ENCODE measurements around the gene NPB. TPM values are rescaled to one million over a fixed set of nuclear protein-coding genes. Genes with fewer than 3 reads are reported as not detected.

NPB gene
- total RNA-seq, 4 donors from 2014 or later, result 0.12 to 0.16 TPM; not detected in 2

- ATAC-seq, result no peak
- 89 to 94% methylated on average over 11 to 12 of the region's 44 CpGs for WGBS, 2 donors (ENCODE audit: low coverage in 1 of 2)
Measured at GRCh38 chr17:81888105-81888987, 13.7 kb upstream of the NPB start.

DNA sequence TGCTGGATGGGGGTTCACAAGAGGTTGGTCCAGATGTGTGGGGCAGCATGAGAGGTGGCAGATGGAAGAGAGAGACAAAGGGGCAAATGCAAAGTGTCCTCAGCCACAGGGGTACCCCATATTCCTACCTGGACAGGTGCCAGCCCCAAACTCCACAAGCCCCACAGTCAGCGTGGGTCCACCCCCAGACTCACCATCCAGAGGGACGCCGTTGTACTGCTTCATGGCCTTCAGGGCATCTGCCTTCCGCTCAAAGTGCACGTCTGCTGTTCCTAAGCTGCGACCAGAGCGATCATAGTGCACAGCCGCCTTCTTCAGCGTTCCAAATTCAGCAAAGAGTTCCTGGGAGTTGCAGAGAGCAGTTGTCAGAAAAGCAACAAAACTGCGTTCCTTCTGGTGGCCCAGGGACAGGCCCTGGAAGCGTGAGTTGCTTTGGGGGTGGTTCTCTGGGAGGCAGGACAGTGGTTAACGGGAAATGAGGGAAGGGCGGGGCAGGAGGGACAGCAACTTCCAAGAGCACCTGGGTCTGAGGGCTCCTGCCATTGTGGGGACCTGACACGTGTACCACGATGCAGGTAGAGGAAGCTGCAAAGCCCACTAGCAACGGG, 12.9 kb upstream of the NPB start:
- TF ChIP-seq EP300 (IDR thresholded peaks at IDR 0.05), result no peak
- TF ChIP-seq POLR2AphosphoS5 (IDR thresholded peaks at IDR 0.05), result no peak
- no peak for TF ChIP-seq POLR2A (IDR thresholded peaks at IDR 0.05)
- TF ChIP-seq CTCF (IDR thresholded peaks at IDR 0.05), result no peak
- H3K9me3 ChIP-seq, result no peaks in the 10 kb centered on the region
- H3K4me1 ChIP-seq, result peaks cover 2 to 41% (median 16%) of the 10 kb centered on the region in 3 donors
- no peak overlapping the region for H3K27ac ChIP-seq
- H3K36me3 ChIP-seq, result peaks cover 0 to 66% of the 10 kb centered on the region in 2 donors
- 88 to 90% methylated on average over 7 to 8 of the region's 16 CpGs for WGBS, 2 donors (ENCODE audit: low coverage in 1 of 2)
- H3K27me3 ChIP-seq, result no peaks in the 10 kb centered on the region
- ATAC-seq, result no peak
- H3K4me3 ChIP-seq, result no peak overlapping the region

More at GRCh38 chr17:81888105-81888987, 13.7 kb upstream of the NPB start:
- Histone ChIP-seq H3K27ac (no peak overlapping the region), H3K4me3 (no peak overlapping the region), H3K36me3 (peaks cover 0 to 69% of the 10 kb centered on the region in 2 donors), H3K4me1 (peaks cover 2 to 37% (median 16%) of the 10 kb centered on the region in 3 donors), H3K9me3 (no peaks in the 10 kb centered on the region), H3K27me3 (no peaks in the 10 kb centered on the region)
- no peak for TF ChIP-seq EP300 (IDR thresholded peaks at IDR 0.05)
- TF ChIP-seq POLR2AphosphoS5 (IDR thresholded peaks at IDR 0.05), result no peak
- TF ChIP-seq CTCF (IDR thresholded peaks at IDR 0.05), result no peak
- no peak for TF ChIP-seq POLR2A (IDR thresholded peaks at IDR 0.05)

GRCh38 chr17:81889602-81890001, 12.4 kb upstream of the NPB start:
- Histone ChIP-seq H3K4me3 (no peak overlapping the region), H3K36me3 (peaks cover 0 to 66% of the 10 kb centered on the region in 2 donors), H3K4me1 (peaks cover 2 to 41% (median 16%) of the 10 kb centered on the region in 3 donors), H3K27ac (no peak overlapping the region), H3K9me3 (no peaks in the 10 kb centered on the region), H3K27me3 (no peaks in the 10 kb centered on the region)
- no peak for ATAC-seq
- 80 to 87% methylated on average over 8 to 9 of the region's 9 CpGs for WGBS, 2 donors (ENCODE audit: low coverage in 1 of 2)
- TF ChIP-seq POLR2AphosphoS5 (IDR thresholded peaks at IDR 0.05), result no peak

DNA sequence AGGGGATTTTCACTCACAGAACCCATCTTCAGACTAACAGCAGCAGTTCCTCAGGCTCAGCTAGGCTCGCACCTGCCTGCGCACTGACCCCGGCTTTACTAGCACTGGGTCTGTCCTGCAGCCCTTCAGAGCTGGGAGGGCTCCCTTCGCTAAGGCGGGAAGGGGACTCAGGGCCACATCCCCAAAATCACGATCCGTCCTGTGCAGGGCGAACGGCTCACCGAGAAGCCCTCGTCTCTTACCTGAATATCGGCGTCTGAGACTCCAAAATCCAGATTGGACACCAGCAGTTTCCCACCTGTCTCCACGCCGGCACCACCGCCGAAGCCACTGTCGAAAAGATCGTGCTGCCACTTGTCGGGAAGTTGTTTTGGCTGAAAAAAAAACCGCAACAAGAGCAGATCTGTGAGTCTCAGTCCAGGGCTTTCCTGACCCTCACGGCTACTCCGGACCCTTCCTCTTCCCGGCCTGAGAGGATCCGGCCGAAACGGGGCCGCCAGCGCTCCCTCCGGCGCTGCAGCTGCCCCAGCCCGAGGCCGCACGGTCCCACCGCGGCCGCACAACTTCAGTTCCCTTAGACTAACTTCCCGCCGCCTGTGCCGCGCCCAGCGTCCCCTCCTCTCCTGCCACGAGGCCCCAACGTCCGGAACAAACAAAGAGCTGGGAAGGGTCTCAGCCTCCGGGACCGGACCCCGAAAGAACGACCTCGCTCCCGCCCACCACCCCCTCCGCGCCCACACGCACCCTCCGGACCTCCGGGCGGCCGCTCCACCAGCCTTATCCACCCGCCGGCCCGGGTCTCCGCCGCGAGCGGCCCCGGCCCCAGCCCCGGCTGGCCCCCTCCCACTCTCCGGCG, 11.4 kb upstream of the NPB start:
- no peak for TF ChIP-seq CTCF (IDR thresholded peaks at IDR 0.05)
- Histone ChIP-seq H3K27ac (peak overlapping the region; percentile 44 to 96 (median 95)), H3K9me3 (no peaks in the 10 kb centered on the region), H3K4me1 (peaks cover 2 to 41% (median 16%) of the 10 kb centered on the region in 3 donors), H3K4me3 (peak overlapping the region; percentile 94 to 99), H3K36me3 (peaks cover 0 to 66% of the 10 kb centered on the region in 2 donors), H3K27me3 (no peaks in the 10 kb centered on the region)
- no peak for ATAC-seq
- WGBS, 2 donors (ENCODE audit: low coverage in 1 of 2), result 0 to 25% methylated on average over 4 to 6 of the region's 69 CpGs

DNA sequence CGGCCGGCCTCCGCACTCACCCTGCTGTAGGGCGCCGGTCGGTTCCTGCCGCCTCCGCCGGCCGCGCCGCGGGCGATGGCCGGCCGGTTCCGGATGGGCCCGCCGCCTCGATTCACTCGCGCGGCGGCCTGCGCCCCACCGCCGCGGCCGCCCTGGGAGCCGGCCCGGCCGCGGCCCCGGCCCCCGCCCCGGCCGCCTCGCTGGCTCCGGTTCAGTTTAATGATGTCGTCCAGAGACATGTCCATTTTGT, 10.8 kb upstream of the NPB start:
- Histone ChIP-seq H3K27ac (peak overlapping the region; percentile 44 to 96 (median 95)), H3K36me3 (peaks cover 0 to 66% of the 10 kb centered on the region in 2 donors), H3K9me3 (no peaks in the 10 kb centered on the region), H3K27me3 (no peaks in the 10 kb centered on the region), H3K4me1 (peaks cover 2 to 41% (median 16%) of the 10 kb centered on the region in 3 donors), H3K4me3 (peak overlapping the region; percentile 94 to 99)
- WGBS, 2 donors (ENCODE audit: low coverage in 1 of 2), result no CpG with 5 or more reads among the region's 40 CpGs
- TF ChIP-seq CTCF (IDR thresholded peaks at IDR 0.05), result no peak
- TF ChIP-seq EP300 (IDR thresholded peaks at IDR 0.05), result no peak
- TF ChIP-seq POLR2AphosphoS5 (IDR thresholded peaks at IDR 0.05), result no peak
- TF ChIP-seq POLR2A (IDR thresholded peaks at IDR 0.05), result no peak
- ATAC-seq, result no peak
